AG10803 (cell line): ENCODE results near the gene CLIC4.
"Not testable (repeated sequence)": the region's sequence is repeated elsewhere in the genome, so short reads cannot be mapped to it uniquely, and the experiment has no call there.

Experiments
- DNase-seq: peaks from one replicate; pipeline ENCODE4 v3.0.0; 2010; ENCODE audit warnings: low read depth
- H3K4me3 ChIP-seq: 2 replicates; pipeline ENCODE4 v1.5.1; 2011; ENCODE audit warnings: mild to moderate bottlenecking, low read length, control low read depth
- CTCF ChIP-seq: conservative IDR thresholded peaks from 2 replicates; pipeline ENCODE4 v1.5.1; 2011; ENCODE audit warnings: mild to moderate bottlenecking, low read length, control low read depth, inconsistent platforms

Gene CLIC4

DNA sequence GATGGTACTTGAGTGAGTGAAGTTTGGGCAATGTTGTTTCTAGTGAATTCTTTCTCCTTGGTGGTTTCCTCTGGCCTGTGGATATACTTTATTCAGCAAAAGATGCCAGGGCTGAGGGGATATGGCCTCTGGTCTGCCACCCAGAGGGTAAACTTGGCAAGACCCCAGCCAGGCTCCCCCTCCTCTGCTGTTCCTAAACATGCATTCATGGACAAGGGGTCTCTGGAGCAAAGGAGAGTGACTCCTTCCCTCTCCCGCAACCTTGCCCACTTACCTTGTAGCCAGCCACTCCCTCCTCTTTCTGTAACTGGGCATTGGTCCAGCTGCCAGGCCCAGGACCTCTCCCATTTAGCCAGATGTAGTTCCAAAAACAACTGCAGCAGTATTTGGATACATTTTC lies 141.0 kb downstream of the CLIC4 start:
- DNase-seq = no peak
- no peak for TF ChIP-seq CTCF
- no peak overlapping the region for H3K4me3 ChIP-seq

DNA sequence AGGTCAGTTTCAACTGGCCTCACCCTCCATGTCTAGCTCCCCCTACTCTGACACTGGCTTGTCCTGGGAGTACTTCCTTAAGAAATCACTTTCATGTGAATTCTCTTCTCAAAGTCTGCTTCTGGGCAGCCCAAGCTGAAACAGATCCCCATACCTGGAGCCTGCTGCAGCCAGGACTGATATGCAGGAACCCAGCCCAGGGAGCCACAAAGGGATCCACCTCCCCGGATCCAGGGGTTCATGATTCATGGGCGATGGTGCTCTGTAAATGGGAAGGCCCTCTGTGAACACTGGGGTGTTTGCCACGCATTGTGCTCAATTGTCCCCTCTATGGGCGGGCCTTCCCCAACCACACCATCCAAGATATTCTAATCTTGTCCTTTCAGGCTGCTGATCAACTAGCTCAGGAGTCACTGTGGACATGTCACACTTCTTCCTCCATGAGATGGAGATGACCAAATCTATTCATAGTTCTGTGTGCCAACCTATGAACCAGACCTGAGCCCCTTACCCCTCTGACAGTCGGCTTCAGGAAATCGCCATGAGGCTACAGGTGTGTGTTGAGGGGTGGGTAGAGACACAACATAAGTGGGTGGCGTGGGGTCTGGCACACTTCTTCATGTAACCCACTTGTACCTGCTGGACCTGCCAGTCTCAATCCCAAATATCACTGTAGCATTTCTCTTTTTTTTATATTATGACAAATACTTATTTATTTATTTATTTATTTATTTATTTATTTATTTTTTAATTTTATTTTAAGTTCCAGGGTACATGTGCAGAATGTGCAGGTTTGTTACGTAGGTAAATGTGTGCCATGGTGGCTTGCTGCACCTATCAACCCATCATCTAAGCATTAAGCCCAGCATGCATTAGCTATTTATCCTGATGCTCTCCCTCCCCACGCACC lies 143.1 kb downstream of the CLIC4 start:
- no peak overlapping the region for H3K4me3 ChIP-seq
- TF ChIP-seq CTCF = no peak
- DNase-seq = no peak

- DNase-seq = peak; percentile 81
- no peak overlapping the region for H3K4me3 ChIP-seq
Observed at GRCh38 chr1:24888971-24889676, 143.9 kb downstream of the CLIC4 start.

DNA sequence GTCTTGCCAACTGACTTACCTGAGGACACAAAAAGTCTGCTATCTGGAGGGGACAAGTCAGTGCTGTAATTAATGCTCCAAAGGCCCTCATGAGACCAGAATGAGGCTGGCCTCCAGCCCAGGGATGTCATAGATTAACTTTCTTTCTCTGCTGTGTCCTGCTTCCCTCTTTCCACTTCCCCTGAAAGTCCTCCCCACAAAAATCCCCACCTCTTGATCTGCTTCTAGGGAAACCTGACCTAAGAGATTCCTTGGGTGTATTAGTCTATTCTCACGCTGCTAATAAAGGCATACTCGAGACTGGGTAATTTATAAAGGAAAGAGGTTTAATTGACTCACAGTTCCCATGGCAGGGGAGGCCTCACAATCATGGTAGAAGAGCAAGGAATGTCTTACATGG lies 145.6 kb downstream of the CLIC4 start:
- DNase-seq = no peak
- TF ChIP-seq CTCF = no peak
- H3K4me3 ChIP-seq = no peak overlapping the region

More at GRCh38 chr1:24888971-24889676, 143.9 kb downstream of the CLIC4 start:
- TF ChIP-seq CTCF = no peak

DNA sequence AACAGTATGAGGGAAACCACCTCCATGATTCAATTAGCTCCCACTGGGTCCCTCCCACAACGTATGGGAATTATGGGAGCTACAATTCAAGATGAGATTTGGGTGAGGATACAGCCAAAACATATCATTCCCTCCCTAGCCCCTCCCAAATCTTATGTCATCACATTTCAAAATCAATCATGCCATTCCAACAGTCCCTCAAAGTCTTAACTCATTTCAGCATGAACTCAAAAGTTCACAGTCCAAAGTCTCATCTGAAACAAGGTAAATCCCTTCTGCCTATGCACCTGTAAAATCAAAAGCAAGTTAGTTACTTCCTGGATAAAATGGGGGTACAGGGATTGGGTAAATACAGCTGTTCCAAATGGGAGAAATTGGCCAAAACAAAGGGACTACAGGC lies 146.1 kb downstream of the CLIC4 start:
- not testable (repeated sequence) for DNase-seq, H3K4me3 ChIP-seq

- TF ChIP-seq CTCF = no peak
- no peak overlapping the region for H3K4me3 ChIP-seq
- DNase-seq = no peak
Observed at GRCh38 chr1:24892188-24893153, 147.2 kb downstream of the CLIC4 start.

DNA sequence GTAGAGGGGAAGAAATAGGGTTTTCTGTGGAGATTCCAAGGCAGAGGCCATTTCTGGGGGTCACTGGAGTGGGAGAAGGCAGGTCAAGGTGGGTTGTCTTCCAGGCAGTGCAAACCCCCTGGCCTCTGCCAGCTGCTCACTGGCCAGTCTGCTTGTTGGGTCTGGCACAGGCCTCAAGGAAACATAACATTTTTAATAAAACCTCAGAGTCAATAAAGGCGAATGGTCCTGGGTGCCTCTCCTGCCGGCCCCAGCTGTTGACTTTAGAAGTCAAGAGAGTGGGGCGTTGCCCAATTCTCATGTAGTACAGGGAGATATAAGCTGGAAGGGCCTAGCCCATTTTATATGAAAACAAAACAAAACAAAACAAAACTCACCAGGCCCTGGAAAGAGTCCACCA lies 148.2 kb downstream of the CLIC4 start:
- no peak for DNase-seq
- H3K4me3 ChIP-seq = no peak overlapping the region
- TF ChIP-seq CTCF = no peak
